ENCODE measurements around the gene CABYR. TPM values are rescaled to one million over a fixed set of nuclear protein-coding genes. Genes with fewer than 3 reads are reported as not detected.
"Not testable (repeated sequence)": the region's sequence is repeated elsewhere in the genome, so short reads cannot be mapped to it uniquely, and the experiment has no call there.

Gene CABYR
- total RNA-seq, 2 experiments from 2014 or later = 1.4 to 3.6 TPM

GRCh38 chr18:24149591-24149990, 10.7 kb downstream of the CABYR start:
- POLR2A ChIA-PET = interaction anchor here (0.6 kb wide), 1 partner anchor 122 kb away, joined by 4 read pairs; no protein-coding TSS in a partner anchor
- H3K4me1 Mint-ChIP-seq; DNase-seq; H3K9me3 Mint-ChIP-seq; H3K36me3 Mint-ChIP-seq; H3K27ac Mint-ChIP-seq; ATAC-seq (ENCODE audit: low read depth); H3K4me3 Mint-ChIP-seq: not testable (repeated sequence)
- peaks cover 14% of the 10 kb centered on the region for H3K27me3 Mint-ChIP-seq

GRCh38 chr18:24153397-24153796, 14.5 kb downstream of the CABYR start:
- POLR2A ChIA-PET = no interaction called here
- no peak overlapping the region for H3K4me3 Mint-ChIP-seq
- no peak for ATAC-seq (ENCODE audit: low read depth)
- no peak overlapping the region for H3K27ac Mint-ChIP-seq
- H3K27me3 Mint-ChIP-seq = peaks cover 6% of the 10 kb centered on the region
- DNase-seq = no peak
- no peaks in the 10 kb centered on the region for H3K36me3 Mint-ChIP-seq
- H3K9me3 Mint-ChIP-seq = no peaks in the 10 kb centered on the region
- H3K4me1 Mint-ChIP-seq = no peaks in the 10 kb centered on the region

- Mint-ChIP-seq H3K36me3 (no peaks in the 10 kb centered on the region), H3K4me3 (no peak overlapping the region), H3K27ac (no peak overlapping the region), H3K27me3 (peaks cover 2% of the 10 kb centered on the region), H3K4me1 (no peaks in the 10 kb centered on the region), H3K9me3 (no peaks in the 10 kb centered on the region)
- DNase-seq = no peak
- POLR2A ChIA-PET = no interaction called here
- ATAC-seq (ENCODE audit: low read depth) = no peak
These were observed 19.0 kb downstream of the CABYR start for GRCh38 chr18:24157855-24158254.

GRCh38 chr18:24160086-24160485, 21.2 kb downstream of the CABYR start:
- DNase-seq (no peak), ATAC-seq (ENCODE audit: low read depth) (no peak)
- Mint-ChIP-seq H3K4me3 (no peak overlapping the region), H3K27me3 (peaks cover 2% of the 10 kb centered on the region), H3K9me3 (no peaks in the 10 kb centered on the region), H3K4me1 (no peaks in the 10 kb centered on the region), H3K27ac (no peak overlapping the region), H3K36me3 (no peaks in the 10 kb centered on the region)
- POLR2A ChIA-PET = no interaction called here

GRCh38 chr18:24161304-24161703, 22.4 kb downstream of the CABYR start:
- Mint-ChIP-seq H3K4me3 (no peak overlapping the region), H3K27ac (no peak overlapping the region), H3K36me3 (no peaks in the 10 kb centered on the region), H3K27me3 (no peaks in the 10 kb centered on the region), H3K9me3 (no peaks in the 10 kb centered on the region), H3K4me1 (no peaks in the 10 kb centered on the region)
- no peak for ATAC-seq (ENCODE audit: low read depth)
- no peak for DNase-seq
- POLR2A ChIA-PET = no interaction called here

GRCh38 chr18:24168496-24168895, 29.6 kb downstream of the CABYR start:
- POLR2A ChIA-PET = no interaction called here
- no peak for DNase-seq
- H3K27me3 Mint-ChIP-seq = no peaks in the 10 kb centered on the region
- no peak overlapping the region for H3K4me3 Mint-ChIP-seq
- no peak overlapping the region for H3K27ac Mint-ChIP-seq
- ATAC-seq (ENCODE audit: low read depth) = no peak
- H3K4me1 Mint-ChIP-seq = no peaks in the 10 kb centered on the region
- no peaks in the 10 kb centered on the region for H3K9me3 Mint-ChIP-seq
- no peaks in the 10 kb centered on the region for H3K36me3 Mint-ChIP-seq

- ATAC-seq (ENCODE audit: low read depth) = no peak
- no peak overlapping the region for H3K27ac Mint-ChIP-seq
- POLR2A ChIA-PET = no interaction called here
These were observed 31.5 kb downstream of the CABYR start for GRCh38 chr18:24170360-24170759.

GRCh38 chr18:24173997-24174396, 35.1 kb downstream of the CABYR start:
- POLR2A ChIA-PET = no interaction called here
- H3K4me1 Mint-ChIP-seq = no peaks in the 10 kb centered on the region
- H3K4me3 Mint-ChIP-seq = no peak overlapping the region
- no peak overlapping the region for H3K27ac Mint-ChIP-seq
- no peaks in the 10 kb centered on the region for H3K9me3 Mint-ChIP-seq
- no peak for ATAC-seq (ENCODE audit: low read depth)
- no peaks in the 10 kb centered on the region for H3K36me3 Mint-ChIP-seq
- DNase-seq = no peak
- peaks cover 2% of the 10 kb centered on the region for H3K27me3 Mint-ChIP-seq

More at GRCh38 chr18:24170360-24170759, 31.5 kb downstream of the CABYR start:
- H3K27me3 Mint-ChIP-seq = no peaks in the 10 kb centered on the region
- no peaks in the 10 kb centered on the region for H3K9me3 Mint-ChIP-seq
- DNase-seq = no peak
- H3K36me3 Mint-ChIP-seq = no peaks in the 10 kb centered on the region
- H3K4me3 Mint-ChIP-seq = no peak overlapping the region
- no peaks in the 10 kb centered on the region for H3K4me1 Mint-ChIP-seq

GRCh38 chr18:24176727-24177416, 38.0 kb downstream of the CABYR start:
- POLR2A ChIA-PET = no interaction called here
- H3K27me3 Mint-ChIP-seq = peaks cover 2% of the 10 kb centered on the region
- ATAC-seq (ENCODE audit: low read depth) (no peak), DNase-seq (peak; percentile 33)
- H3K4me1 Mint-ChIP-seq = no peaks in the 10 kb centered on the region
- no peaks in the 10 kb centered on the region for H3K9me3 Mint-ChIP-seq
- no peak overlapping the region for H3K4me3 Mint-ChIP-seq
- no peaks in the 10 kb centered on the region for H3K36me3 Mint-ChIP-seq
- H3K27ac Mint-ChIP-seq = no peak overlapping the region

- POLR2A ChIA-PET = no interaction called here
- Mint-ChIP-seq H3K27me3 (peaks cover 2% of the 10 kb centered on the region), H3K4me3 (no peak overlapping the region), H3K27ac (no peak overlapping the region), H3K9me3 (no peaks in the 10 kb centered on the region), H3K36me3 (no peaks in the 10 kb centered on the region), H3K4me1 (no peaks in the 10 kb centered on the region)
- ATAC-seq (ENCODE audit: low read depth) (no peak), DNase-seq (no peak)
These were observed 38.8 kb downstream of the CABYR start for GRCh38 chr18:24177499-24178133.

GRCh38 chr18:24180048-24180447, 41.2 kb downstream of the CABYR start:
- no peak overlapping the region for H3K27ac Mint-ChIP-seq
- no peak overlapping the region for H3K4me3 Mint-ChIP-seq
- no peaks in the 10 kb centered on the region for H3K9me3 Mint-ChIP-seq
- no peaks in the 10 kb centered on the region for H3K4me1 Mint-ChIP-seq
- ATAC-seq (ENCODE audit: low read depth) = no peak
- DNase-seq = no peak
- POLR2A ChIA-PET = no interaction called here
- peaks cover 4% of the 10 kb centered on the region for H3K27me3 Mint-ChIP-seq
- H3K36me3 Mint-ChIP-seq = no peaks in the 10 kb centered on the region

GRCh38 chr18:24181806-24182205, 42.9 kb downstream of the CABYR start:
- no peak overlapping the region for H3K4me3 Mint-ChIP-seq
- no peak overlapping the region for H3K27ac Mint-ChIP-seq
- ATAC-seq (ENCODE audit: low read depth) (no peak), DNase-seq (no peak)
- POLR2A ChIA-PET = no interaction called here
- H3K4me1 Mint-ChIP-seq = no peaks in the 10 kb centered on the region
- H3K9me3 Mint-ChIP-seq = no peaks in the 10 kb centered on the region
- no peaks in the 10 kb centered on the region for H3K36me3 Mint-ChIP-seq
- H3K27me3 Mint-ChIP-seq = peaks cover 6% of the 10 kb centered on the region

GRCh38 chr18:24185805-24186204, 46.9 kb downstream of the CABYR start:
- Mint-ChIP-seq H3K4me1 (no peaks in the 10 kb centered on the region), H3K27me3 (peaks cover 17% of the 10 kb centered on the region), H3K9me3 (no peaks in the 10 kb centered on the region), H3K27ac (no peak overlapping the region), H3K36me3 (no peaks in the 10 kb centered on the region), H3K4me3 (no peak overlapping the region)
- POLR2A ChIA-PET = no interaction called here
- DNase-seq (no peak), ATAC-seq (ENCODE audit: low read depth) (no peak)

GRCh38 chr18:24187049-24187448, 48.2 kb downstream of the CABYR start:
- POLR2A ChIA-PET = no interaction called here
- Mint-ChIP-seq H3K27me3 (peaks cover 20% of the 10 kb centered on the region), H3K4me3 (no peak overlapping the region), H3K4me1 (no peaks in the 10 kb centered on the region), H3K9me3 (no peaks in the 10 kb centered on the region), H3K36me3 (no peaks in the 10 kb centered on the region), H3K27ac (no peak overlapping the region)
- ATAC-seq (ENCODE audit: low read depth) (no peak), DNase-seq (no peak)
